Osteoblast (primary cell): ENCODE data around the gene IGF2R. TPM values are rescaled to one million over a fixed set of nuclear protein-coding genes. Genes with fewer than 3 reads are reported as not detected.

Experiments
- DNase-seq: peaks from one replicate; pipeline ENCODE4 v3.0.0; 2011; ENCODE audit warnings: low spot score, mixed read lengths; ENCODE audit not compliant: insufficient read length; ENCODE audit errors: missing footprints
- H2AFZ ChIP-seq: 2 replicates; pipeline ENCODE4 v1.6.0; 2011; ENCODE audit warnings: mild to moderate bottlenecking, low read length
- H3K27ac ChIP-seq: 2 replicates; pipeline ENCODE4 v1.5.1; 2011; ENCODE audit warnings: mild to moderate bottlenecking, low read depth, low read length, moderate library complexity
- H3K27me3 ChIP-seq: 2 replicates; pipeline ENCODE4 v1.6.0; 2012; ENCODE audit warnings: mild to moderate bottlenecking, control low read depth, inconsistent platforms, low read length, moderate library complexity; ENCODE audit not compliant: insufficient read depth
- H3K36me3 ChIP-seq: 2 replicates; pipeline ENCODE4 v1.5.1; 2011; ENCODE audit warnings: mild to moderate bottlenecking, low read length, control low read depth, moderate library complexity; ENCODE audit not compliant: insufficient read depth
- H3K4me1 ChIP-seq: 2 replicates; pipeline ENCODE4 v1.5.1; 2011; ENCODE audit warnings: mild to moderate bottlenecking, low read length, control low read depth, moderate library complexity; ENCODE audit not compliant: insufficient read depth
- H3K4me2 ChIP-seq: 2 replicates; pipeline ENCODE4 v1.6.0; 2011; ENCODE audit warnings: mild to moderate bottlenecking, low read length; ENCODE audit not compliant: insufficient read depth
- H3K4me3 ChIP-seq: fragments of 200-600 bp; sonication (generic); 3 replicates; pipeline ENCODE4 v1.5.1; 2012; ENCODE audit warnings: mild to moderate bottlenecking, low read length, inconsistent platforms; ENCODE audit not compliant: insufficient read depth
- H3K79me2 ChIP-seq: 2 replicates; pipeline ENCODE4 v1.6.0; 2012; ENCODE audit warnings: mild to moderate bottlenecking, low read length, control low read depth, inconsistent platforms; ENCODE audit not compliant: insufficient read depth
- H3K9me3 ChIP-seq: 2 replicates; pipeline ENCODE4 v1.5.1; 2011; ENCODE audit warnings: low read depth, low read length, control low read depth
- H4K20me1 ChIP-seq: 2 replicates; pipeline ENCODE4 v1.6.0; 2012; ENCODE audit warnings: mild to moderate bottlenecking, low read length, control low read depth; ENCODE audit not compliant: insufficient read depth
- CTCF ChIP-seq: IDR thresholded peaks from 2 replicates; pipeline ENCODE4 v1.5.1; 2011; ENCODE audit warnings: mild to moderate bottlenecking, low read depth, low read length, moderate library complexity; ENCODE audit errors: extremely low read depth
- total RNA-seq: library from RNA; depleted of rRNA; stranded (reverse); fragments of >200 nt; gene quantifications from 2 replicates; pipeline ENCODE4 v1.2.3, GENCODE V29; 2012

The IGF2R gene
- total RNA-seq, 1 donor: 174 TPM

- Histone ChIP-seq H3K36me3 (no peaks in the 10 kb centered on the region), H2AFZ (no peak overlapping the region), H4K20me1 (no peaks in the 10 kb centered on the region), H3K4me3 (no peak overlapping the region), H3K9me3 (peaks cover 4% of the 10 kb centered on the region), H3K4me2 (no peak overlapping the region), H3K79me2 (no peaks in the 10 kb centered on the region), H3K27me3 (no peaks in the 10 kb centered on the region), H3K27ac (no peak overlapping the region), H3K4me1 (peaks cover 15% of the 10 kb centered on the region)
- no peak for DNase-seq
- TF ChIP-seq CTCF: peak; percentile 69
Observed at GRCh38 chr6:159941286-159942113, 27.4 kb upstream of the IGF2R start.

- no peaks in the 10 kb centered on the region for H3K27me3 ChIP-seq
- H3K4me2 ChIP-seq: peak overlapping the region; percentile 37
- peak overlapping the region; percentile 27 for H2AFZ ChIP-seq
- H3K27ac ChIP-seq: peak overlapping the region; percentile 72
- H3K4me3 ChIP-seq: no peak overlapping the region
- H4K20me1 ChIP-seq: no peaks in the 10 kb centered on the region
- H3K36me3 ChIP-seq: no peaks in the 10 kb centered on the region
- H3K9me3 ChIP-seq: peaks cover 4% of the 10 kb centered on the region
- H3K4me1 ChIP-seq: peaks cover 15% of the 10 kb centered on the region
- DNase-seq: peak; percentile 66
- no peak for TF ChIP-seq CTCF
- H3K79me2 ChIP-seq: no peaks in the 10 kb centered on the region
Observed at GRCh38 chr6:159943101-159943632, 25.7 kb upstream of the IGF2R start.

- no peaks in the 10 kb centered on the region for H4K20me1 ChIP-seq
- no peaks in the 10 kb centered on the region for H3K36me3 ChIP-seq
- H3K27me3 ChIP-seq: no peaks in the 10 kb centered on the region
- H2AFZ ChIP-seq: no peak overlapping the region
- H3K4me2 ChIP-seq: no peak overlapping the region
- peaks cover 4% of the 10 kb centered on the region for H3K9me3 ChIP-seq
- peaks cover 15% of the 10 kb centered on the region for H3K4me1 ChIP-seq
- no peak overlapping the region for H3K4me3 ChIP-seq
- H3K79me2 ChIP-seq: no peaks in the 10 kb centered on the region
- peak overlapping the region; percentile 72 for H3K27ac ChIP-seq
- no peak for DNase-seq
- TF ChIP-seq CTCF: no peak
Observed at GRCh38 chr6:159943968-159944598, 24.8 kb upstream of the IGF2R start.
